ENCODE results near the gene ZCWPW1.

The ZCWPW1 gene

GRCh38 chr7:100402241-100402640 is 26.3 kb downstream of the ZCWPW1 start:
- DNase-seq (ENCODE audit: low spot score), result no peak
- in situ Hi-C loops (cut with MboI; ENCODE audit: low pct_unique_long_range_greater_than_20kb, low sequenced_read_pairs, unreplicated experiment), result no loop called here
- no peak for TF ChIP-seq CTCF (IDR thresholded peaks at IDR 0.05; ENCODE audit: extremely low read depth, insufficient read depth, missing control alignments)

GRCh38 chr7:100401811-100402210 is 26.7 kb downstream of the ZCWPW1 start:
- in situ Hi-C loops (cut with MboI; ENCODE audit: low pct_unique_long_range_greater_than_20kb, low sequenced_read_pairs, unreplicated experiment), result no loop called here
- DNase-seq (ENCODE audit: low spot score), result no peak
- TF ChIP-seq CTCF (IDR thresholded peaks at IDR 0.05; ENCODE audit: extremely low read depth, insufficient read depth, missing control alignments), result no peak

GRCh38 chr7:100400656-100401055 is 27.8 kb downstream of the ZCWPW1 start:
- in situ Hi-C loops (cut with MboI; ENCODE audit: low pct_unique_long_range_greater_than_20kb, low sequenced_read_pairs, unreplicated experiment), result no loop called here
- DNase-seq (ENCODE audit: low spot score), result no peak
- TF ChIP-seq CTCF (IDR thresholded peaks at IDR 0.05; ENCODE audit: extremely low read depth, insufficient read depth, missing control alignments), result peak; percentile 9

- no peak for DNase-seq (ENCODE audit: low spot score)
- TF ChIP-seq CTCF (IDR thresholded peaks at IDR 0.05; ENCODE audit: extremely low read depth, insufficient read depth, missing control alignments), result no peak
- in situ Hi-C loops (cut with MboI; ENCODE audit: low pct_unique_long_range_greater_than_20kb, low sequenced_read_pairs, unreplicated experiment), result no loop called here
These were observed 28.5 kb downstream of the ZCWPW1 start for GRCh38 chr7:100400041-100400440.

DNA sequence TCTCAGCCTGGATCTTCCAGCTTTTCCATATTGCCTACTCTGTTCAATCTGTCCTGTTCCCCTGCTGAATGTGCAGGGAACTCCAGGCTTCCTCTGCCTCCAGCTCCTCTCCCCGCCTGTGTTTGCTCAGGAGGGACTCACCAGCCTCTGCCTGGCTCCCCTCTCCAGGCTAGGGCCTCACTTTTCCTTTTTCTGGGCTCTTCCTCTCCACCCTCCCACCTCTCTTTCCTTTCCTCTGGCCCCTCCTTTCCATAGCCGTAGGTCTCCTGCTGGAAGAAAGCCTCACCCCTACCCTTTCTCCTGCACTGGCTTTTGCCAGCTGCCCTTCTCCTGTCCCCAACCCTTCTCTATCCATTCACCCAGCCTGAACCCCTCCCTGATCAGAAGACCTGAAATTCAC is 30.3 kb downstream of the ZCWPW1 start:
- in situ Hi-C loops (cut with MboI; ENCODE audit: low pct_unique_long_range_greater_than_20kb, low sequenced_read_pairs, unreplicated experiment), result no loop called here
- no peak for TF ChIP-seq CTCF (IDR thresholded peaks at IDR 0.05; ENCODE audit: extremely low read depth, insufficient read depth, missing control alignments)
- DNase-seq (ENCODE audit: low spot score), result no peak

GRCh38 chr7:100397315-100398081 is 31.0 kb downstream of the ZCWPW1 start:
- DNase-seq (ENCODE audit: low spot score), result no peak
- TF ChIP-seq CTCF (IDR thresholded peaks at IDR 0.05; ENCODE audit: extremely low read depth, insufficient read depth, missing control alignments), result no peak
- in situ Hi-C loops (cut with MboI; ENCODE audit: low pct_unique_long_range_greater_than_20kb, low sequenced_read_pairs, unreplicated experiment), result no loop called here

All from GM13977 (cell line).